ENCODE results near the gene INHBC.
A peak's percentile ranks its signal among the peaks of the same experiment; 100 is the strongest.

INHBC gene

DNA sequence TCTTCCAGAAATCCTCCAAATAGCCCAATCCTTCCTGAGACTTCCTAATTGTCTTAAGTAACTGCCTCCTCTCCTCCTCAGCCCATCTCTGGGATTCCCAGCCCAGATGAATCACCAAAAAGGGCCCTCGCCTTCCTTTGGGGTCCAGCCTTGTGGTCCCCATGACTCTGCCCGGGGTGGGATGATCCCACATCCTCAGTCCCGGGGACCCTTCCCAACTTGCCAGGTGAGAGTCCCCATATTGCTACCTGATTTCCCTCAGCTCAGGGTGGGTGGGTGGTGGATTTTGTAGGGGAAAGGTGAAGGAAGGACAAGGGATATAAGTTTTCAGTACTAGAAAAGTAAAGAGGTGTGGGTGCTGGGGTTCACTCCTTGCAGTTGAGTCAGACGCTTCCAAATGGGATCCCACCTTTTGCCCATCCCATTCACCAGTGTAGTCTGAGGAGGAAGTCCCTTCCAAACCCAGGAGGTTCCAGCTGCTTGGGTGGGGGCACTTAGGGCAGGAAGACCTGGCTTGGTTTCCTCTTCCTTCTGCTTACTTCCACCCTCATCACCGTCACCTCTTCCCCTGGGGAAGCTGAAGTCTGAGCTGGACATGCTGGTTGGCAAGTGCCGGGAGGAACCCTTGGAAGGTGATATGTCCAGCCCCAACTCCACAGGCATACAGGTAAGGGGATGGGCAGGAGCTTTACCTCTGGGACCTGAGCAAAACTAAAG, 30.6 kb downstream of the INHBC start (continued):
- TF ChIP-seq, protein P1, sequence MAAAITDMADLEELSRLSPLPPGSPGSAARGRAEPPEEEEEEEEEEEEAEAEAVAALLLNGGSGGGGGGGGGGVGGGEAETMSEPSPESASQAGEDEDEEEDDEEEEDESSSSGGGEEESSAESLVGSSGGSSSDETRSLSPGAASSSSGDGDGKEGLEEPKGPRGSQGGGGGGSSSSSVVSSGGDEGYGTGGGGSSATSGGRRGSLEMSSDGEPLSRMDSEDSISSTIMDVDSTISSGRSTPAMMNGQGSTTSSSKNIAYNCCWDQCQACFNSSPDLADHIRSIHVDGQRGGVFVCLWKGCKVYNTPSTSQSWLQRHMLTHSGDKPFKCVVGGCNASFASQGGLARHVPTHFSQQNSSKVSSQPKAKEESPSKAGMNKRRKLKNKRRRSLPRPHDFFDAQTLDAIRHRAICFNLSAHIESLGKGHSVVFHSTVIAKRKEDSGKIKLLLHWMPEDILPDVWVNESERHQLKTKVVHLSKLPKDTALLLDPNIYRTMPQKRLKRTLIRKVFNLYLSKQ (tag by site-specific recombination; IDR thresholded peaks at IDR 0.05; ENCODE audit: borderline replicate concordance) = no peak
- TF ChIP-seq ZNF324 (tag by site-specific recombination; IDR thresholded peaks at IDR 0.05) = no peak
- TF ChIP-seq EGR2 (tag by site-specific recombination; IDR thresholded peaks at IDR 0.05; ENCODE audit: low read depth) = no peak
- no peak for TF ChIP-seq KLF16 (tag by site-specific recombination; IDR thresholded peaks at IDR 0.05)
- TF ChIP-seq ZNF37A (tag by site-specific recombination; IDR thresholded peaks at IDR 0.05) = no peak
- TF ChIP-seq ZNF221 (tag by site-specific recombination; IDR thresholded peaks at IDR 0.05; ENCODE audit: borderline replicate concordance) = no peak
- no peak for TF ChIP-seq ZNF174 (tag by site-specific recombination; IDR thresholded peaks at IDR 0.05)
- TF ChIP-seq ZNF433 (tag by site-specific recombination; IDR thresholded peaks at IDR 0.05; ENCODE audit: low read depth) = no peak
- TF ChIP-seq, protein P2, sequence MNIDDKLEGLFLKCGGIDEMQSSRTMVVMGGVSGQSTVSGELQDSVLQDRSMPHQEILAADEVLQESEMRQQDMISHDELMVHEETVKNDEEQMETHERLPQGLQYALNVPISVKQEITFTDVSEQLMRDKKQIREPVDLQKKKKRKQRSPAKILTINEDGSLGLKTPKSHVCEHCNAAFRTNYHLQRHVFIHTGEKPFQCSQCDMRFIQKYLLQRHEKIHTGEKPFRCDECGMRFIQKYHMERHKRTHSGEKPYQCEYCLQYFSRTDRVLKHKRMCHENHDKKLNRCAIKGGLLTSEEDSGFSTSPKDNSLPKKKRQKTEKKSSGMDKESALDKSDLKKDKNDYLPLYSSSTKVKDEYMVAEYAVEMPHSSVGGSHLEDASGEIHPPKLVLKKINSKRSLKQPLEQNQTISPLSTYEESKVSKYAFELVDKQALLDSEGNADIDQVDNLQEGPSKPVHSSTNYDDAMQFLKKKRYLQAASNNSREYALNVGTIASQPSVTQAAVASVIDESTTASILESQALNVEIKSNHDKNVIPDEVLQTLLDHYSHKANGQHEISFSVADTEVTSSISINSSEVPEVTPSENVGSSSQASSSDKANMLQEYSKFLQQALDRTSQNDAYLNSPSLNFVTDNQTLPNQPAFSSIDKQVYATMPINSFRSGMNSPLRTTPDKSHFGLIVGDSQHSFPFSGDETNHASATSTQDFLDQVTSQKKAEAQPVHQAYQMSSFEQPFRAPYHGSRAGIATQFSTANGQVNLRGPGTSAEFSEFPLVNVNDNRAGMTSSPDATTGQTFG (tag by site-specific recombination; IDR thresholded peaks at IDR 0.05; ENCODE audit: borderline replicate concordance) = no peak
- TF ChIP-seq ZNF223 (tag by site-specific recombination; IDR thresholded peaks at IDR 0.05) = no peak

DNA sequence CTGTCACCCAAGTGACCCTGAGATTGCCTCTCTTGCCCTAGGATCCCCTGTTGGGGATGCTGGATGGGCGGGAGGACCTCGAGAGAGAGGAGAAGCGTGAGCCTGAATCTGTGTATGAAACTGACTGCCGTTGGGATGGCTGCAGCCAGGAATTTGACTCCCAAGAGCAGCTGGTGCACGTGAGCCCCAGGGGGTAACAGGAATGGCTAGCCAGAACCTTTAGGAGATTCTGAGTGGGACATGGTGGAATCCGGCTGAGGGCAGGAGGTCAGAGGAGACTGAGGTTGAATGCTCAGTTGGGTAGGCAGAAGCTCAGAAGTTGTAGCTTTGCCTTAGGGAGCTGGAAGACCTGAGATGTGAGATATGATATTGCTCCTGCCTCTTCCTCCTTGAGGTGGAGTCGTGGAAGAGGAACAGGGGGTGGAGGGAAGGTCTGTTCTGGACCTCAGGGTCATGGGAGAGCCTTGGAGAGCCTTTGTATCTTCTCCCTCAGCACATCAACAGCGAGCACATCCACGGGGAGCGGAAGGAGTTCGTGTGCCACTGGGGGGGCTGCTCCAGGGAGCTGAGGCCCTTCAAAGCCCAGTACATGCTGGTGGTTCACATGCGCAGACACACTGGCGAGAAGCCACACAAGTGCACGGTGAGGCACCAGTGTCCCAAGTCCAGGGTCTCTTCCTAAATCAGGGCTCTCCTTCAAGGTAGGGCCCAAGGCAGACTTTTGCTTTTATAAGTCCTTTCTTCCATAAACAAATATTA, 31.3 kb downstream of the INHBC start:
- POLR2A ChIA-PET = interaction anchor here (0.9 kb wide), 1 partner anchor 57 kb away, joined by 3 read pairs; no protein-coding TSS in a partner anchor
- Histone ChIP-seq H3K36me3 (ENCODE audit: control insufficient read depth in 2 of 2, insufficient read depth in 1 of 2, low read length in 2 of 2) (no peaks in the 10 kb centered on the region), H3K9me3 (ENCODE audit: control insufficient read depth, insufficient read depth, low read depth, low read length) (no peaks in the 10 kb centered on the region), H3K4me3 (ENCODE audit: low read depth, low read length) (no peak overlapping the region), H3K4me1 (ENCODE audit: control insufficient read depth, insufficient read depth, low read length) (peaks cover 1% of the 10 kb centered on the region), H3K27ac (ENCODE audit: extremely low read depth, low read depth, low read length) (no peak overlapping the region)
- CTCF ChIA-PET = interaction anchor here (0.8 to 1.4 kb wide), 7 partner anchors 8 to 236 kb away, joined by 3 to 5 read pairs (median 3); partner anchors contain the start of genes INHBE and SHMT2
- TF ChIP-seq ZFP69B (tag by site-specific recombination; IDR thresholded peaks at IDR 0.05) = no peak
- TF ChIP-seq, protein P3, sequence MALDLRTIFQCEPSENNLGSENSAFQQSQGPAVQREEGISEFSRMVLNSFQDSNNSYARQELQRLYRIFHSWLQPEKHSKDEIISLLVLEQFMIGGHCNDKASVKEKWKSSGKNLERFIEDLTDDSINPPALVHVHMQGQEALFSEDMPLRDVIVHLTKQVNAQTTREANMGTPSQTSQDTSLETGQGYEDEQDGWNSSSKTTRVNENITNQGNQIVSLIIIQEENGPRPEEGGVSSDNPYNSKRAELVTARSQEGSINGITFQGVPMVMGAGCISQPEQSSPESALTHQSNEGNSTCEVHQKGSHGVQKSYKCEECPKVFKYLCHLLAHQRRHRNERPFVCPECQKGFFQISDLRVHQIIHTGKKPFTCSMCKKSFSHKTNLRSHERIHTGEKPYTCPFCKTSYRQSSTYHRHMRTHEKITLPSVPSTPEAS (tag by site-specific recombination; IDR thresholded peaks at IDR 0.05) = no peak
- TF ChIP-seq GLIS1 (tag by site-specific recombination; IDR thresholded peaks at IDR 0.05) = peak; percentile 12; the same call in 1 of the 2 replicates

DNA sequence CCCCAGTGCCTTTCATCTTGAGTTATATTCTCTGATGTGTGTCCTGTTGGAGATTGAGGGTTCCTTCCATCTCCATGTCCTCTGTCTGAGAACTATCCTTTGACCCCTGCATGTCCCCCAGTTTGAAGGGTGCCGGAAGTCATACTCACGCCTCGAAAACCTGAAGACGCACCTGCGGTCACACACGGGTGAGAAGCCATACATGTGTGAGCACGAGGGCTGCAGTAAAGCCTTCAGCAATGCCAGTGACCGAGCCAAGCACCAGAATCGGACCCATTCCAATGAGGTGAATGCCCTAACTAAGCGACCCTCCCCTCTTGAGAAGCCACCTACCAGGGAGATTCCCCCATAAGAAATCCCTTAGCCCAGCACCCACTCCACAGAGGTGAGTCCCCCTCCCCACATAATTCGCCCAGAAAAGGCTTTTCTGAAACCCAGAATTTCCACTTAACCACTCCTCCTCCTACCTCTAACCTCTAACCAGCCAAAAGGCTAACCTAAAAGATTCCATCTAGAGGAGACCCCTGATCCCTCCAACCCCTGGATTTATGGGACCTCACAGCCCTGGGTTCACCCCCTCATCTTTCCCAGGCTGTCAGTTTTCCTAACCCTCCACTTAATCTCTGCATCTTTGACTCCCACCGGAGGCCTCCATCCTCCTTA, 32.8 kb downstream of the INHBC start:
- no peak overlapping the region for H3K4me3 ChIP-seq (ENCODE audit: low read depth, low read length)
- CTCF ChIA-PET = interaction anchor here (1.2 kb wide), 1 partner anchor 9 kb away, joined by 5 read pairs; no protein-coding TSS in a partner anchor
- POLR2A ChIA-PET = no interaction called here

More for the DNA sequence above, 32.8 kb downstream of the INHBC start:
- H3K4me1 ChIP-seq (ENCODE audit: control insufficient read depth, insufficient read depth, low read length) = no peaks in the 10 kb centered on the region
- H3K27ac ChIP-seq (ENCODE audit: extremely low read depth, low read depth, low read length) = no peak overlapping the region
- H3K36me3 ChIP-seq (ENCODE audit: control insufficient read depth in 2 of 2, insufficient read depth in 1 of 2, low read length in 2 of 2) = no peaks in the 10 kb centered on the region
- TF ChIP-seq, protein P4, sequence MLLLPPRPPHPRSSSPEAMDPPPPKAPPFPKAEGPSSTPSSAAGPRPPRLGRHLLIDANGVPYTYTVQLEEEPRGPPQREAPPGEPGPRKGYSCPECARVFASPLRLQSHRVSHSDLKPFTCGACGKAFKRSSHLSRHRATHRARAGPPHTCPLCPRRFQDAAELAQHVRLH (tag by site-specific recombination; IDR thresholded peaks at IDR 0.05) = no peak
- TF ChIP-seq SCRT1 (tag by site-specific recombination; IDR thresholded peaks at IDR 0.05; ENCODE audit: borderline replicate concordance) (no peak), MEIS1 (CRISPR knock-in tag; IDR thresholded peaks at IDR 0.05; ENCODE audit: borderline replicate concordance) (no peak), ZNF501 (tag by site-specific recombination; IDR thresholded peaks at IDR 0.05) (no peak), ZSCAN30 (tag by site-specific recombination; IDR thresholded peaks at IDR 0.05) (no peak)
- no peaks in the 10 kb centered on the region for H3K9me3 ChIP-seq (ENCODE audit: control insufficient read depth, insufficient read depth, low read depth, low read length)
